Brain microvascular endothelial cell (primary cell): ENCODE data around the gene DPYD.

Experiments used
- DNase-seq: peaks from one replicate; pipeline ENCODE4 v3.0.0-alpha.2; 2020
- H3K27ac ChIP-seq: fragments of 250-450 bp; sonication (Bioruptor Pico); 2 replicates; pipeline ENCODE4 v1.5.1; 2020; ENCODE audit warnings: mild to moderate bottlenecking, moderate library complexity
- H3K27me3 ChIP-seq: fragments of 250-450 bp; sonication (Bioruptor Pico); replicated peaks from 2 replicates; pipeline ENCODE4 v1.5.1; 2020; ENCODE audit warnings: mild to moderate bottlenecking
- H3K36me3 ChIP-seq: fragments of 250-450 bp; sonication (Bioruptor Pico); replicated peaks from 2 replicates; pipeline ENCODE4 v1.5.1; 2020; ENCODE audit warnings: mild to moderate bottlenecking
- H3K4me3 ChIP-seq: 2 replicates; pipeline ENCODE4 v1.5.1; 2011; ENCODE audit warnings: low read depth, mild to moderate bottlenecking, control low read depth, low read length, moderate library complexity
- CTCF ChIP-seq: IDR thresholded peaks from 2 replicates; pipeline ENCODE4 v1.5.1; 2011; ENCODE audit warnings: low read depth, mild to moderate bottlenecking, moderate library complexity, low read length, control low read depth, inconsistent platforms; ENCODE audit errors: missing control alignments
- in situ Hi-C: cut with HindIII; loops from 2 replicates; pipeline ENCODE4 v1.10.0; 2017; ENCODE audit warnings: low sequenced_read_pairs, low pct_ligation_motif_present

The DPYD gene

GRCh38 chr1:97461782-97462181 is 459.1 kb downstream of the DPYD start:
- in situ Hi-C loops = no loop called here
- TF ChIP-seq CTCF = no peak
- Histone ChIP-seq H3K4me3 (no peak overlapping the region), H3K27me3 (no peaks in the 10 kb centered on the region), H3K36me3 (no peaks in the 10 kb centered on the region), H3K27ac (no peak overlapping the region)
- DNase-seq = no peak

DNA sequence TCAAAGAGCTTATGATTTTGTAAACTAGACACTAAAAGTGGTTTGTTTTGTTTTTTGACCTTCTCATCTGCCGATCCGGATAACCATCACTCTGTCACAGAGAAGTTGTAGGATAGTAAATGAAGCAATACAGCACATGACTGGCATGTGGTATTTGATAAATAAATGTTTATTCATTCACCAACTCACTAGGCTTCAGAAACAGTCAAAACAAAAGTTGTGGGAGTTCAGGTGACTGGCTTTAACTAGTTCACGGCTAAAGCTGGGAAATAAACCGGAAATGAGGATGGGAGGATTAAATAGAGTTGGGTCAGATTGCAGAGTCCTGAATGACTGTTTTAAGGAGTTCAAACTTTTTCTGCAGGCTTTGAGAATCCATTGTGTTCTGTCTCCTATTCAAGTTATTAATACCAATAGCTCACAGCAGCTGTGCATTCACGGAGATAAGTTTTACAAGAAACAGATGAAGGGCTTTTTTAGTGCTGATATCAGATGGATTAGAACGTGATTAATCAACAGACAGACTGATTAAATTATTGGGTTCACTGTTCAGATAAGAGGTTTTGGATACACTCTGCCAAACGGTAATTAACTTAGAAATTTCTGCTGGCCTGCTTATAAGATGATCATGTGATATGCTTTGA is 463.3 kb downstream of the DPYD start:
- DNase-seq = no peak
- no peaks in the 10 kb centered on the region for H3K36me3 ChIP-seq
- TF ChIP-seq CTCF = no peak
- H3K27ac ChIP-seq = no peak overlapping the region
- no peaks in the 10 kb centered on the region for H3K27me3 ChIP-seq
- H3K4me3 ChIP-seq = no peak overlapping the region
- in situ Hi-C loops = no loop called here

- H3K27ac ChIP-seq = no peak overlapping the region
- no peak overlapping the region for H3K4me3 ChIP-seq
- no peak for TF ChIP-seq CTCF
- in situ Hi-C loops = no loop called here
- no peak for DNase-seq
- H3K27me3 ChIP-seq = no peaks in the 10 kb centered on the region
- H3K36me3 ChIP-seq = no peaks in the 10 kb centered on the region
Observed at GRCh38 chr1:97451944-97452343, 468.9 kb downstream of the DPYD start.

DNA sequence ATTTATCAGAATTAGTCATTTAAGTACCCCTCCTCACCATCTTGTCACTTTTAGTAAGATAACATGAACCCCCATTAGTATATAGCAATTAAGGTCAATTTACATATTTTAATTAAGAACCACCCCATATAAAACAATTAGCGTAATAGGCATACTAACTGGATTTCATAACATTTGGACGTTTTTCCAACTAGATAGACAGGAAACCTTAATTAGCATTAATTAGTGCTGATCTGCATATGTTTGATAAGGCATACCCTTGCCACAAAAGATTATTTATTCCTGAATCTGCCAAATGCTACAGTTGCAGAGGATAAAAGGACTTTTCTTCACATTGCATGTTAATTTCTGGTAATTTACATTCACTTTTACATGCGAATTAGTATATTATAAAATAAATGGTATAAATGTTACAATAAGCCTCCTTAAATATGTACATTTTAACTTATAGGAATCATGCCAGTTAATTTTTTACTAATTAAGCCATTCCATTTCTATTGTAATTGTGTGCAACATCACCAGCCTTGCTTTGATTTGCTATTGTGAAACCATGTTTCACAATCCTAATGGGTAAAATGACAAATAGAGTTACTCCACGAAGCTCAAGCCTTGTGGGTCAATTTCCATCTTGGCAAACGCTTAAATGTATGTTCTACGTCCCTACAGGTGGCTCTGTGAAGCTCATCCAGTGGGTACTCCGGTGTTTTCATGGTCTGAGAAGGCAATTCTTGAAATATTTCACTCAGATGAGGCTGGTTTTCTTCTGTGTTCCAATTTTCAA is 469.6 kb downstream of the DPYD start:
- no peaks in the 10 kb centered on the region for H3K36me3 ChIP-seq
- no peak overlapping the region for H3K27ac ChIP-seq

GRCh38 chr1:97441966-97442365 is 478.9 kb downstream of the DPYD start:
- no peaks in the 10 kb centered on the region for H3K36me3 ChIP-seq
- TF ChIP-seq CTCF = no peak
- no peak for DNase-seq
- in situ Hi-C loops = no loop called here
- no peak overlapping the region for H3K4me3 ChIP-seq
- H3K27me3 ChIP-seq = no peaks in the 10 kb centered on the region
- no peak overlapping the region for H3K27ac ChIP-seq

More for the DNA sequence above, 469.6 kb downstream of the DPYD start:
- no peak for DNase-seq
- Histone ChIP-seq H3K27me3 (no peaks in the 10 kb centered on the region), H3K4me3 (no peak overlapping the region)
- in situ Hi-C loops = no loop called here
- TF ChIP-seq CTCF = no peak
